SKM-1 (cell line): Measurements from ENCODE around the gene SLC1A3.

Source experiments
- DNase-seq: peaks from one replicate; lab custom pipeline; 2025; ENCODE audit not compliant: unreplicated experiment; lab: John Stamatoyannopoulos, UW

SLC1A3 gene

GRCh38 chr5:36712706-36713105 lies 106.3 kb downstream of the SLC1A3 start:
- DNase-seq = no peak

GRCh38 chr5:36713541-36713940 lies 107.1 kb downstream of the SLC1A3 start:
- DNase-seq = no peak

GRCh38 chr5:36717131-36717695 lies 110.8 kb downstream of the SLC1A3 start:
- no peak for DNase-seq

- DNase-seq = no peak
Observed at GRCh38 chr5:36719282-36719681, 112.9 kb downstream of the SLC1A3 start.

GRCh38 chr5:36720688-36721087 lies 114.3 kb downstream of the SLC1A3 start:
- no peak for DNase-seq

GRCh38 chr5:36721664-36722235 lies 115.3 kb downstream of the SLC1A3 start:
- no peak for DNase-seq

- no peak for DNase-seq
Observed at GRCh38 chr5:36722900-36723299, 116.5 kb downstream of the SLC1A3 start.

- DNase-seq = no peak
Observed at GRCh38 chr5:36723912-36724311, 117.5 kb downstream of the SLC1A3 start.

- DNase-seq = peak; percentile 85
Observed at GRCh38 chr5:36724467-36725332, 118.3 kb downstream of the SLC1A3 start.

GRCh38 chr5:36726317-36726716 lies 119.9 kb downstream of the SLC1A3 start:
- no peak for DNase-seq

GRCh38 chr5:36726767-36727166 lies 120.4 kb downstream of the SLC1A3 start:
- DNase-seq = no peak

GRCh38 chr5:36728697-36729543 lies 122.5 kb downstream of the SLC1A3 start:
- DNase-seq = peak; percentile 64

- DNase-seq = no peak
Observed at GRCh38 chr5:36730537-36731216, 124.3 kb downstream of the SLC1A3 start.

GRCh38 chr5:36733183-36733582 lies 126.8 kb downstream of the SLC1A3 start:
- DNase-seq = no peak

GRCh38 chr5:36734422-36734821 lies 128.0 kb downstream of the SLC1A3 start:
- DNase-seq = no peak

- DNase-seq = no peak
Observed at GRCh38 chr5:36735891-36736290, 129.5 kb downstream of the SLC1A3 start.
